HK-2 (cell line): ENCODE measurements around the gene GSS.

Experiments used
- DNase-seq: peaks from one replicate; pipeline ENCODE4 v3.0.0-alpha.2; 2018; ENCODE audit not compliant: unreplicated experiment

The GSS gene

DNA sequence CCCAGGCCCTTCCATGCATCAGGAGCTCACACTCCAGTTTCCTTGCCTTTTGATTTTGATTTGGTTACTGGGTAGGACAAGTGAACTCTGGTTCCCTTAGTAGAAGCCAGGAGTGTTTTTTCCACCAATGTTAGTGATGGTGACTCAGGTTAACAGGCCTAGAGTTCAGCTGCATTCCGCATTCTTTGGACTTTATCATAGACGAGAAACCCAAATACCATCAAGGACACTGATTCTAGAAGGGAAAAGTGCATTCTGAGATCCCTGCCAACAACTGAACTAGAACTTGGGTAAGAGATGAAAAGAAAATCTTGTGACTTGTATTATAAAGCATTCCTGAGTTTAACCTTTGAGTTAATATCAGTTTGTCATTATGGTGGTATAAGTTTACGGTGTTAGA lies 8.9 kb downstream of the GSS start:
- DNase-seq = no peak

DNA sequence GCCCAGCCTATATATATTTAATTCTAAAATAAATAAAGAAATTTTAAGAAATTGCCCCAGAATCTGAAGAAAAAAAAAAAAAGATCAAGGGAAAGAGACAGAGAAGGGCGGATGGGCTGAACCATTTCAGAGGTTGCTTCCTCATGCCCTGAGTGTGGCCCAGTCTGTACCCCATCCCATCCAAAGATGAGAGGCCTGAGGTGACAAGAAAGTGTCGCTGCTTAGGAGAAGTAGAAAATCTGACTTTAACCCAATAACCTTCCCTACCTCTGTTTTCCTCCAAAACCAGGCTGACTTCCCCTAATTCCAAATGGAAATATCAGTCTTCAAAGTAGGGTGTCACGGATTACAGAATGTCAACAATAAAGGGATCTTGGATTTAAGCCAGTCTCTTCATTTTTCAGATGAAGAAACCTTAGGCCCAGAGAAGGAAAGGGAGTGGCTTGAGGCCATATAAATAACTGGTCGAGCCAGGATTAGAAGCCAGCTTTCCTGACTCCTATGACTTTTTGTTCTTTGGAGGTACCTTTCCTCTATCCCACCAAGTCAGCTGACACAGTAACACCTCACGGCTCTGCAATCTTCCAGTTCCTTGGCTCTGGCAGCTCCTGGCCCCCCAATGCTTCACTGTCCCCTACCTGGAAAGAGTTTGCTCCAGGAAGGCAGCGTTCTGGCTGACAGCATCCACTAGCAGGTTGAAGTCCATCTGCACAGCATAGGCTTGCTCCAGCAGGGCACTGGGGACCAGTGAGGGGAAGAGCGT lies 10.1 kb downstream of the GSS start:
- no peak for DNase-seq

DNA sequence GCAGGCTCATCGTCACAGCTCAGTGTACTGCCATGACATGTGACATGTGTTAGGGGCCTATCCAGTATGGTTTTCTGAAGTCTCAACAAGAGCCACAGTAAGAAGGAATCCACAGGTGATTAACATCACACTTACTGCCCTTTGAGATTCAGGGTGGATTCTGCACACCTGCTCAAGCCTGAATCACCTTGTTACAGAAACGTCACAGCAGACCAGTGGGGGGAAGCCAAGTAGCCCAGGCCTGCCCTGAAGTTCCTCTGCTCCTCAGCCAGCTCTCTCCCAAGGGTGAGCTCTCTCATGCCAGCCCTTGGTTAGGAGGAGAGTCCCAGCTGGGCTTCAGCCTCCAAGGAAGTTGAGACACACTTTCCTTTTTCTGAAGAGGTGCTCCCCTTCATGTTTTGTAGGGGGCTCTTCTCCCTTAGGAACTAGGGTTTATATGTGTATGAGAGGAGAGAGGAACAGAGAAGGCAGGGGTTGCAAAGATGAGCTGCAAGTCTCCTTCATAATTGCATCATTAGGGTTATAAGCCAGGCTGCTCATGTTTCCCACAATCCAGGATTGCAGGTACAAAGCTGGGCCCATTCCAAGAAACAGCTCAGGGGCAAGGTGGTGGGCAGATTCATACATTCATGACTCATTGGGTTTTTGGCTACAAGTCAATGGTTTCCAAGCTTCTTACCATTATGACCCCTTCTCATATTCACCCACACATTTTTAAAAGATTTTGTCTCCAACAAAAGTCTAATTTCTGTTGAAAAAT lies 11.6 kb downstream of the GSS start:
- DNase-seq = no peak

DNA sequence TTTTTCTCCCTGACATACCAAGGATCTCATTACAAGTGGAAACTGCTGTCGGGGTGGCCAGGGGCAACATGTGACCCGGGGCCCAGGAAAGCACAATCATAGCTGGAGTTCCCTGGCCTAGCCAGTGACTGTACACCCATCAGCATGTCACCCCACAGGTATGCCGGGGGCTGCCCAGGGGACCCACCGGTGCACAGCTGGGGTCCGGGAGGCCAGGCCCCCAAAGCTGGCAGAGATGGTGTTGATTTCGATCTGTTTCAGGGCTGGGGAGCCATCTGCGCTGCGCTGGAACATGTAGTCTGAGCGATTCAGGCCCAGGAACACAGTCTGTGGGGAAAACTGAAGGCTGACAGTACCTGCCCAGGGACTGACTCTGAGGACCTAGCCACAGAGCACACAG lies 13.3 kb downstream of the GSS start:
- no peak for DNase-seq

DNA sequence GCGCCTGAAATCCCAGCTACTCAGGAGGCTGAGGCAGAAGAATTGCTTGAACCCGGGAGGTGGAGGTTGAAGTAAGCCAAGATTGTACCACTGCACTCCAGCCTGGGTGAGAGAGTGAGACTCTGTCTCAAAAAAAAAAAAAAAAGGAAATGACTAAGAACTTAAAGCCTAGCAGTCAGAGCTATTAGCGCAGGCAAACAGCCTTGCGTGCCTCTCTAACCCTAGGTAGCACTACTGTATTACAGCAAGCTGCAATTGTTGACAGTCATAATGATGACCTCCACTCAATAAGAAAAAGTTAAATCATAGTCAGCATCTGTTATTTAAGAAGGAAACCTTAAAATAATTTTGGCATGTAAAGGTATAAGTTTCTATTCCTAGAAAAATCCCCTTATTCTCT lies 14.4 kb downstream of the GSS start:
- no peak for DNase-seq

DNA sequence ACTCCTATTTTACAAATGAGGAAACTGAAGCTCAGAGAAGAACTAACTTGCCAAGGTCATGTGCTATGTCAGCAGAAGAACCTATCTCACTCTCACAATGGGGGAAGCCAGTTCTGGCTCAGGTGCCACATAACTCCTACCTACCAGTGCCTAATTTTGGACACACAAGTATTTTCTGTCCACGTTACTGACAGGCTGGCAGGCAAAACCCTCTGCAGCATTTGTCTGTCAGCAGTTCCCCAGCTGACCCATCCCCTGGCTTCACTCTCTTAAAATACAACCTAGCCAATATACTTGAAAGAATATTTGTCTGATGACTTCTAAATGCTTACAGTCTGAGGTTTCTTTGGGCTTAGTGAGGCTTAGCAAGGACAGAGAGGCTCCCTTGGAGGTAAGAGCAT lies 15.5 kb downstream of the GSS start:
- DNase-seq = no peak

DNA sequence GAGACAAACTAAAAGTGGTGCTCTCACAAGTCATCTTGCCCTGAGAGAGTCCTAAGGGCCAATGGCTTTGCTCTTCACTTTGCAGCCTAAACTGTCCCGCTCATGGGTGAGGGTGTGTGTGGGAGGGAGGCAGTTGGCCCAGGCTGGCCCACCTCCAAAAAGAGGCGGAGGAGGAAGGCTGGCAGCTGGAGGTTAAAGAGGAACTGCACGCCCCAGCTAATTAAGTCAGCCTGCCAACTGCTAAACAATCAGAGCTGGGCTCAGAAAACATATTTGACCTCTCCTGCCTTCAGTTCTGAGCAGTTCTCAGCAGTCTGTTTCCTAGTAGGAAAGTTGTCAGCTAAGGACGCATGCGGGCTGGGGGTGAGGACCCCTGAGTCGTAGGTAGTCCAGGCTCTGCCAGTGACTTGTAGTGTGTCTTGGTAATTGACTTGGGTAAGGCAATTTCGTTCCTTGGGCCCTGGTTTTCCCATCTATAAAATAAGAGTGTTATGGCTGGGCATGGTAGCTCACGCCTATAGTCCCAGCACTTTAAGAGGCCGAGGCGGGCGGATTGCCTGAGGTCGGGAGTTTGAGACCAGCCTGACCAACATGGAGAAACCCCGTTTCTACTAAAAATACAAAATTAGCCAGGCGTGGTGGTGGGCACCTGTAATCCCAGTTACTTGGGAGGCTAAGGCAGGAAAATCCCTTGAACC lies 17.0 kb downstream of the GSS start:
- no peak for DNase-seq

DNA sequence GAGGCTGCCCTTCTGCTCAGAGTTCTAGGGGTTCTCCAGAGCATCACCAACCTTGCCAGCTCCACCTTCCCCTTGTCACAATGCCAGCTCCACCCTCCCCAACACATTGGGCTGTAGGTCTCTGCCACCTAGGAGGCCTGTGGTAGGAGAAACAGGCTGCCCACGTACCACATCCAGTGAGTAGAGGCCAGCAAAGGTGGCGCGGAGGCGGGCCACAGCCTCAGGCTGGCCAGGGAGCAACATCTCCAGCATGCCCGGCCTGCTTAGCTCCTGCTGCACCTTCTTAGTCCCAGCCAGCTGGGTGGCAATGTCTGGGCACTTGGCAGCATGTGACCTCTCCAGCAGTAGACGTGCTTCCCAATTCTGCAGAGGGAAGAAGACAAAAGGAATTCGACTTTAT lies 23.8 kb downstream of the GSS start:
- no peak for DNase-seq

DNA sequence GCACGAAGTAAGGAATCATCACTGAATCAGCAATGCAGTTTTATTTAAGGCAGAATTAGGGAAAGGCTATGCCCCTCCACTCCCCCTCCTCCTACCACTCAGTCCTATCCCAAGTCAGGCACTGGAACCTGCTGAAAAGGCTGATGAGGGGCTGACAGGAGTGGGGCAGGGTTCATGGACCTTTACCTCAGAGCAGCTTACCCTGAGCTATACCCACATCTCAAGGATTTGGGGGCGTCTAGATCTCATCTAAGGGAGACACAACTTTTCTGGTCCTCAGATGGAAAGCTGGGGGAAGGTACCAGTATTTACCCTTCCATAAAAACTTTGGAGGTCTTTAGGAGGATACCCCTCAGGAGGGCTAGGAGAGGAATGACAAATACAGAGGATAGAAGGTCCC lies 27.2 kb downstream of the GSS start:
- no peak for DNase-seq

DNA sequence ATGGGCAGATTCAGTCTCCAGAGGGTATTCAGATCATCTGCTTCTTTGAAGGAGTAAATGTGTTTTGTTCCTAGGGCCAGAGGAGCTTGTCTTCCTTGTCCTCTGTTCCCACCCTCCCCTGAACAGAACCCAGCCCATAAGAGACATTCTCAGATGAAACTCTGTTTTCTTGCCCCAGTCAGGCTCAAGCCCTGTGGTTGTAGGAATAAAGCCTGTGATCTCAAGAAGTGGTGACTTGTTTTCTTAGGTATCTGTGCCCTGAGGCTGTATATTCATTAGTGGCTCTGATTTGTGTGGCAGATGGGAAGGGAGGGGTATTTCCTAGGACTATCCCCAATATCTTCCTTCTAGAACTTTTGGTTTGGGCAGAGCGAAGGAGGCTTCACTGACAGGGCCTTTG lies 27.9 kb downstream of the GSS start:
- DNase-seq = no peak

DNA sequence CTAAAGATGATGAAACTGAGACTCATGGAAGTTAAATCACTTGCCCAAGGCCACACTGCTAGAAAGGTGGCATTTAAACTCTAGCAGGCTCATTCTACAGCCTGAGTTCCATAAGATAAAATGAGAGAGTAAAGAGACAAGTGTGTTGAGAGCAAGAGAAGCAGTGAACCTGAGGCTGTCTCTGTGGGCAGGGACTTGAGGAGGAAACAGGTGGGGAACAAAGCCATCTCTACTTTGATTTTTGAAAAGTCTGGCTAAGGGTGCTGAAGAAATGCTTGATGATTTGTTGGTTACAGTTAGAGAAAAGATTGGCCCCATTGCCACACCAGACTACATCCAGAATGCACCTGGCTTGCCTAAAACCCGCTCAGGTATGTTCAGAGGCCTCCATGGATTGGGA lies 29.0 kb downstream of the GSS start:
- no peak for DNase-seq

DNA sequence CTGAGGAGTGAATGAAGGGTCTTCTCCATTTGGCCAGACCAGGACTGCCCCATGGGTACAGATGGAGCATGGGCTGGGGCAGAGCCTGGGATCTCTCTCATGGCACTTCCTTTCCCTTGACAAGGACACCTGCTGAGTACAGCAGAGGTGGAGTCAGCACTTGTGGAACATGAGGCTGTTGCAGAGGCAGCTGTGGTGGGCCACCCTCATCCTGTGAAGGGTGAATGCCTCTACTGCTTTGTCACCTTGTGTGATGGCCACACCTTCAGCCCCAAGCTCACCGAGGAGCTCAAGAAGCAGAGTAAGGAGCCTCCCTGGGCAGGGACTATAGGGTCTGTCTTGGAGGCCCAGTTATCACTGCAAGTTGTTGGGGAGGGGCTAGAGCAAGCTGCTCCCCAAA lies 29.6 kb downstream of the GSS start:
- no peak for DNase-seq

DNA sequence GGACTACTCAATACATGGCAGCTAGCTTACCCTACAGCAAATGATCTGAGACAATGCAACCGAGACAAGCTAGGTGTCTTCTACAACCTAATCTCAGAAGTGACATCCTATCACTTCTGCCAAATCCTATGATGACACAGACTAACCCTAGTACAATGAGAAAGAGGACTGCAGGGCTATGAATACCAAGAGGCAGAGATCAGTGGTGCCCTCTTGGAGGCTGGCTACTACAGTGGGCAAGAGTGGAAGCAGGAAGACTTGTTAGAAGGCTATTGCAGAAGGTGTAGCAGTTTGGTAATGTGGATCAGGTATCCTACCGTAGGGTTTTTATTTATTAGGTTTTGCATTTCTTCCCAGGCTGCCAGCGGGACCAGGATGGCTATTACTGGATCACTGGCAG lies 30.3 kb downstream of the GSS start:
- no peak for DNase-seq

DNA sequence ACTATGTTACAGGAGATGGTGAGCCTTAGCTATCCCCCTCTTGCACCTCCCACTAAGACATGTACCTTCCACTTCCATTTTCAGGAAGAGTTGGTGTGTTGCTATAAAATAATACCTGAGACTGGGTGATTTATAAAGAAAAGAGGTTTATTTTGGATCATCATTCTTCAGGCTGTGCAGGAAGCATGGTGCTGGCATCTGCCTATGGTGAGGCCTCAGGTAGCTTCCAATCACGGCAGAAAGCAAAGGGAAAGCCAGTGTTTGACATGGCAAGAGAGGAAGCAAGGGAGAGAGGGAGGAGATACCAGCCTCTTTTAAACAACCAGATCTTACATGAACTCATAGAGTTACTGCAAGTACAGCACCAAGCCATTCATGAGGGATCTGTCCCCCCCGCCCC lies 32.2 kb downstream of the GSS start:
- no peak for DNase-seq

DNA sequence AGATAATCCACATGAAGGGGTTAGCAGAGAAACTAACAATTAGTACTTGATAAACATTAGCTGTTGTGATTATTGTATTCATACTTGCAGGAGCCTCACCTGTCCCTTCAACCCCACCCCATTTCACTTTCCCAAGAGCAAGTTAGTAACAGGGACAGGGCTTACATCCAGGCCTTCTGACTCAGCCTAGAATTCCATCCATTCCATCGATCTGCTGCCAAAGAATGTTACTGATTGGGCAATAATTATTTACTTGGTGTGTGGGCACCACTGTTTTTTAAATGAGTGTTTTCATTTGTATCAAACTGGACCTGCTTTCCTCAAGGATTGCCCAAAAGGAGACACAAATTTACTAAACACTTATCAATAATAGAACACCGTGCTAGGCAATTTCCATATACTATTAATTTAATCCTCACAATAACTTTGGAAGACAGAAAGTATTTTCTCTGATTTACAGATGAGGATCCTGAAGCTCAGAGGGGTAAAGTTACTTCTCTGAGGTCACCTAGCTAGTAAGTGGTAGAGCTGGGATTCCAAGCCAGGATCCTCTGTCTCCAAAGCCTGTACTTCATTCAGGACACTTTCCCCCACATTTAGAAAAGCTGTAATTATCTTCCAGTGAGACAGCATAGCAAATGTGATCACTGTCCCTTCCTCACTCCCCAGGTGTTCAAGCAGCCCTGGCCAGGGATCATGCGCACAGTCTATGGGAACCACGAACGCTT lies 32.8 kb downstream of the GSS start:
- no peak for DNase-seq

DNA sequence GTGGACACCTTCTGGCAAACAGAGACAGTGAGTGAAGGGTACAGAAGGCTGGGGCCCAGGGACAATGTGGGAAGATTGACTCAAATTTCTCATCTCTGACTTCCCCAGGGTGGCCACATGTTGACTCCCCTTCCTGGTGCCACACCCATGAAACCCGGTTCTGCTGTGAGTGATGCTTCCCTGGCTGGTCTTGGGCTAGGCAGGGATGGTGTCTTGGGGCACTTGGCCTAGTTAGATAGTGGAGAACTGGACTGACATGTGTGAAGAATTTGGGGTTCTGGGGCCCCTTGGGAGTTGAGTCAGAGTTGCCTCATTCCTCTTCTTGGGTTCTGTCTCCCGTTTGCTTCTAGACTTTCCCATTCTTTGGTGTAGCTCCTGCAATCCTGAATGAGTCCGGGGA lies 34.2 kb downstream of the GSS start:
- no peak for DNase-seq

DNA sequence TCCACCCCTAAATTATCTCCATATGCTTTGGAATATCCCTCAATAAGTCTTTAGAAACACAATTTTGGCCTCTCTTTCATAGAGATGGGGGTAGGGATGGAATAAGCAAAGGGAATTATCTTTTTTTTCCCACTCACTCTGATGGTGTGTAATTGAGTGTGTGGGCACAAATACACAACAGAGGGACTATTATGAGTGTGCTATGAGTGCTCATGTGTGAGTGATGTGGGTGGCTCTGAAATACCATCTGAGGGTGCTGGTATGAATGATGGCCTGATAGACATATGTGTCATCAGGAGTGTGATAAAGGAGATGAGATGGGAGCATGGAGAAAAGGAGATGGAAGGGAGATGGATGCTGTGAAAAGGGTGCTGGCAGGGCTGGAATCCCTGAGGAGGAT lies 35.6 kb downstream of the GSS start:
- no peak for DNase-seq

DNA sequence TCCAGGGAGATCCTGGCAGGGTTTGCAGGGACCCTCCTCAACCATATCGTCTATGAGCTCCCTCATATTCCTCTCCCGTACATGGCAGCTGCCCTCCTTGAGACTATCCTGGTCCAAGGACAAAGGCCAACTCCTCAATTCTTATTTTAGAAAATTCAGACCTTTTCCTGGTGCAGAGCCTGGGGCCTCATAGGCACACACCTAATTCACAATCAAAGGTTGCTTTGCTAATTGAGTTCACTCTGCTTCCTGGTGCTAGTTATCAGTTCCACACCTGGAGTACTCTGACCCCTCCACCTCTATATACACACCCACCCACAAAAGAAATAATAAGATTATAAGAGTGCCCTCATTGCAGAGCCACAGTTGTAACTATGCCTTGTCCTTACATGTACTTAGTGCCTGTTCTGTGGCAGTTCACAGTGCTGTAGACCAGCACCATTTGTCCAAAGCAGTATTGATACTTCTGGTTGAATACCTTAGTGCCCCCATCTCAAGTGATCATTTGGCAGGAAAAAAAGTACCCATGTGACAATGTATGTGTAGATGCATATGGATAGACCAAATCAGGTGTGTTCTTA lies 38.7 kb downstream of the GSS start:
- DNase-seq = no peak

DNA sequence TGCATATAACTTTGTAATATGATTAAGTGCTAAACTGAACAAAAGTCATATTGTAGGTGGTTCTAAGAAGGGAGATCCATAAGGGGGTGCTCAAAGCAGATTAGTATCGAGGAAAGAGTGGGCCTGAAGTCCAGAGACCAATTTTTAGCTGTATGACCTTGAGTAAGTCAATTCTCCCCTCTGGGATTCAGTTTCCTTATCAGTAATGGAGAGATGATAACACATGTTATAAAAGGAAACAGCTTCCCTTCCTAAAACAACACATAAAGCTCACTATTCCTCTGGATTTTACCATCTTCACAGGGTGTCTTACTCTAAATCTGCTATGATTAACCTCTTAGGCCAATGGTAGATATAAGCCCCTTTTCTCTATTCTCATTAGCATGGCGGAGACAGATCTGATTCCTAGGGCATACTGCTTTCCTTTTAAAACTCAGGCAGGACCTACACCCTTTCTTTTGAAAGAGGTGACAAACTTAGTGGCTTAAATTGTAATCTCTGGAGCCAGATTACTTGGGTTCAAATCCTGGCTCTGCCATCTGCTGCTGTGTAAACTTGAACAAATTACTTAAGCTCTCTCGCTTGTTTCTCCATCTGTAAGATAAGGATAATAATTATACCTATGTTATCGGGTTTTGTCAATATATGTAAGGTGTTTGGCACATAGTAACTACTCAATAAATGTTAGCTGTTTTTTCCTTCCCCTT lies 39.7 kb downstream of the GSS start:
- no peak for DNase-seq

DNA sequence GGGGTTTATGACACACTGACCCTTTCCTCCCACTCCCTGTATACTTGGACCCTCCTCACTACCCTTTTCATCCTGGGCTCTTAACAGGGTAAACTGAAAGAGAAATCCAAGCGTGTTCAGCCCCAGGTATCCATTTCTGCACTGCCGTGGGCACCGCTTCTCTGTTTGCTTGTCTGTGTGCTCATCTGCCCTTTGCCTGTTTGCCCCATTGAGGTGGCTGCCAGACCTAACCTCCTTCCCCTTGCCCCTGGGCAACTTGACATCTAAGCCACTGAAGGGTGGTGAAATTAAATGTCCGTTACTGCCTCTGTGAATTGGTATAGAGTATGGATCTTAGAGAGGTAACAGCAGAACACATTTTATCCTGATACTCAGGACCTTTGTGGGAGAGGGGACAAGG lies 40.5 kb downstream of the GSS start:
- DNase-seq = no peak
